MM.1S (cell line): ENCODE results near the gene DRD1.

ENCODE experiments used
- DNase-seq: peaks from one replicate; pipeline ENCODE4 v3.0.0-alpha.2; 2015
- H2AFZ ChIP-seq: fragments of 300-600 bp; sonication (generic); 2 replicates; pipeline ENCODE4 v1.6.0; 2016; ENCODE audit warnings: antibody characterized with exemption, low read length
- H3F3A ChIP-seq: fragments of 300-600 bp; sonication (generic); 2 replicates; pipeline ENCODE4 v1.6.1; 2016; ENCODE audit warnings: mild to moderate bottlenecking, antibody characterized with exemption, low read length, moderate library complexity, mixed read lengths; ENCODE audit not compliant: insufficient read depth
- H3K27ac ChIP-seq: fragments of 300-600 bp; sonication (generic); 2 replicates; pipeline ENCODE4 v1.5.1; 2016; ENCODE audit warnings: mild to moderate bottlenecking, low read length
- H3K27me3 ChIP-seq: fragments of 300-600 bp; sonication (generic); replicated peaks from 2 replicates; pipeline ENCODE4 v1.6.0; 2016; ENCODE audit warnings: low read length; ENCODE audit not compliant: insufficient read depth
- H3K36me3 ChIP-seq: fragments of 300-600 bp; sonication (generic); replicated peaks from 2 replicates; pipeline ENCODE4 v1.6.1; 2016; ENCODE audit warnings: mild to moderate bottlenecking, low read length, mixed read lengths; ENCODE audit not compliant: insufficient read depth
- H3K4me1 ChIP-seq: fragments of 300-600 bp; sonication (generic); 2 replicates; pipeline ENCODE4 v1.6.1; 2016; ENCODE audit warnings: low read length, mixed read lengths
- H3K4me2 ChIP-seq: fragments of 300-600 bp; sonication (generic); 2 replicates; pipeline ENCODE4 v1.6.0; 2016; ENCODE audit warnings: low read depth, low read length
- H3K4me3 ChIP-seq: fragments of 300-600 bp; sonication (generic); 2 replicates; pipeline ENCODE4 v1.5.1; 2016; ENCODE audit warnings: low read length, mixed read lengths
- H3K79me2 ChIP-seq: fragments of 300-600 bp; sonication (generic); 2 replicates; pipeline ENCODE4 v1.6.1; 2016; ENCODE audit warnings: mixed run types, low read length, mixed read lengths
- H3K9ac ChIP-seq: fragments of 300-600 bp; sonication (generic); 2 replicates; pipeline ENCODE4 v1.6.1; 2016; ENCODE audit warnings: low read length, mixed read lengths
- H3K9me2 ChIP-seq: fragments of 300-600 bp; sonication (generic); replicated peaks from 2 replicates; pipeline ENCODE4 v1.6.1; 2016; ENCODE audit warnings: mild to moderate bottlenecking, low read length, mixed read lengths; ENCODE audit not compliant: insufficient read depth
- H3K9me3 ChIP-seq: fragments of 300-600 bp; sonication (generic); replicated peaks from 2 replicates; pipeline ENCODE4 v1.6.1; 2016; ENCODE audit warnings: mild to moderate bottlenecking, low read length, mixed read lengths; ENCODE audit not compliant: insufficient read depth
- H4K20me1 ChIP-seq: fragments of 300-600 bp; sonication (generic); 2 replicates; pipeline ENCODE4 v1.6.1; 2016; ENCODE audit warnings: mild to moderate bottlenecking, low read length, moderate library complexity, mixed read lengths; ENCODE audit not compliant: insufficient read depth
- CTCF ChIP-seq: fragments of 300-600 bp; sonication (generic); IDR thresholded peaks from 2 replicates; pipeline ENCODE4 v1.5.1; 2016; ENCODE audit warnings: antibody characterized with exemption, low read length, mixed read lengths
- EZH2 ChIP-seq: fragments of 300-600 bp; sonication (generic); optimal IDR thresholded peaks from 2 replicates; pipeline ENCODE3; 2017; ENCODE audit warnings: low read depth, mild to moderate bottlenecking, antibody characterized with exemption, low read length, mixed read lengths
- EZH2phosphoT487 ChIP-seq: fragments of 300-600 bp; sonication (generic); IDR thresholded peaks from 2 replicates; pipeline ENCODE4 v1.6.1; 2018; ENCODE audit warnings: antibody characterized with exemption, low read length

The DRD1 gene

GRCh38 chr5:175417384-175417783, 26.6 kb downstream of the DRD1 start:
- H3K4me1 ChIP-seq, result no peaks in the 10 kb centered on the region
- no peaks in the 10 kb centered on the region for H4K20me1 ChIP-seq
- H3K4me2 ChIP-seq, result no peak overlapping the region
- H3K4me3 ChIP-seq, result no peak overlapping the region
- H3K9me2 ChIP-seq, result no peaks in the 10 kb centered on the region
- H3K9me3 ChIP-seq, result no peaks in the 10 kb centered on the region
- no peak for TF ChIP-seq CTCF
- no peak for TF ChIP-seq EZH2
- TF ChIP-seq EZH2phosphoT487, result no peak
- H3K27ac ChIP-seq, result no peak overlapping the region
- no peak for DNase-seq
- H2AFZ ChIP-seq, result no peak overlapping the region
- no peaks in the 10 kb centered on the region for H3K27me3 ChIP-seq
- H3F3A ChIP-seq, result no peaks in the 10 kb centered on the region
- H3K9ac ChIP-seq, result no peak overlapping the region
- H3K79me2 ChIP-seq, result no peaks in the 10 kb centered on the region
- no peaks in the 10 kb centered on the region for H3K36me3 ChIP-seq

- H3K4me2 ChIP-seq, result no peak overlapping the region
- no peak overlapping the region for H3K27ac ChIP-seq
- no peaks in the 10 kb centered on the region for H3K27me3 ChIP-seq
- H3K79me2 ChIP-seq, result no peaks in the 10 kb centered on the region
- H4K20me1 ChIP-seq, result no peaks in the 10 kb centered on the region
- H3K9me2 ChIP-seq, result no peaks in the 10 kb centered on the region
- no peak for DNase-seq
- no peaks in the 10 kb centered on the region for H3K4me1 ChIP-seq
- H3K9me3 ChIP-seq, result no peaks in the 10 kb centered on the region
- H2AFZ ChIP-seq, result no peak overlapping the region
- H3K9ac ChIP-seq, result no peak overlapping the region
- TF ChIP-seq CTCF (no peak), EZH2 (no peak), EZH2phosphoT487 (no peak)
- H3K36me3 ChIP-seq, result no peaks in the 10 kb centered on the region
- no peak overlapping the region for H3K4me3 ChIP-seq
- no peaks in the 10 kb centered on the region for H3F3A ChIP-seq
These were observed 28.7 kb downstream of the DRD1 start for GRCh38 chr5:175415303-175415702.

- no peaks in the 10 kb centered on the region for H3K79me2 ChIP-seq
These were observed 33.1 kb downstream of the DRD1 start for GRCh38 chr5:175410926-175411325.

More at GRCh38 chr5:175410926-175411325, 33.1 kb downstream of the DRD1 start:
- Histone ChIP-seq H3K27ac (no peak overlapping the region), H3K9me3 (no peaks in the 10 kb centered on the region), H3K27me3 (no peaks in the 10 kb centered on the region), H3K36me3 (no peaks in the 10 kb centered on the region), H3K9ac (no peak overlapping the region), H3K4me1 (no peaks in the 10 kb centered on the region), H4K20me1 (no peaks in the 10 kb centered on the region), H3K4me3 (no peak overlapping the region), H2AFZ (no peak overlapping the region), H3F3A (no peaks in the 10 kb centered on the region), H3K4me2 (no peak overlapping the region), H3K9me2 (no peaks in the 10 kb centered on the region)
- TF ChIP-seq CTCF, result no peak
- TF ChIP-seq EZH2phosphoT487, result no peak
- TF ChIP-seq EZH2, result no peak
- DNase-seq, result no peak
